HepG2 (cell line): Measurements from ENCODE around the gene ZNF831. TPM values are rescaled to one million over a fixed set of nuclear protein-coding genes. Genes with fewer than 3 reads are reported as not detected.

Source experiments
- ATAC-seq: fragments of 200-7000 bp; cut with Tn5 transposase; 3 replicates; pipeline ENCODE4 v1.9.1; 2020; ENCODE audit warnings: mild to moderate bottlenecking, moderate library complexity
- BruUV-seq: library from RNA; stranded (reverse); fragments of 400-500 nt; replicated peaks from 2 replicates; lab custom pipeline; 2021; lab: Mats Ljungman, UMichigan
- CTCF ChIA-PET: fragments of 300-600 bp; formaldehyde crosslinking; extraction: SDS; loops from one replicate; lab custom pipeline; 2021; ENCODE audit warnings: low total read pairs, inconsistent platforms, low intra/inter-chr PET ratio; lab: Yijun Ruan, JAX
- POLR2A ChIA-PET: fragments of 350-600 bp; sonication (Branson Sonifier 250); formaldehyde crosslinking; loops from one replicate; lab custom pipeline; 2020; ENCODE audit warnings: antibody characterized with exemption, inconsistent platforms; lab: Yijun Ruan, JAX
- DNase-seq: peaks from one replicate; pipeline ENCODE4 v3.0.0-alpha.2; 2015; ENCODE audit warnings: low spot score
- FAIRE-seq: peaks from 3 replicates; lab custom pipeline; 2011; peaks lifted over from hg19 to GRCh38; lab: Jason Lieb, UNC
- H2AFZ ChIP-seq: one replicate; pipeline ENCODE4 v1.6.1; 2011; ENCODE audit warnings: low read length, inconsistent platforms
- H3K27ac ChIP-seq: fragments of 300-600 bp; 3 replicates; pipeline ENCODE4 v1.8.0; 2011; ENCODE audit warnings: mixed run types, mild to moderate bottlenecking, mixed read lengths, low read length, inconsistent platforms; ENCODE audit not compliant: insufficient read depth; ENCODE audit errors: extremely low read length
- H3K27me3 ChIP-seq, 2 experiments: fragments of 200-600 bp in 1 of 2; 2 replicates in 1 of 2; 3 replicates in 1 of 2; pipeline versions ENCODE4 v1.6.0 to v1.8.0; 2011; ENCODE audit warnings: low read length in 2 of 2, mild to moderate bottlenecking in 2 of 2, moderate library complexity in 2 of 2, inconsistent platforms in 1 of 2; ENCODE audit not compliant: insufficient read depth in 2 of 2, control insufficient read depth in 1 of 2
- H3K36me3 ChIP-seq, 2 experiments: fragments of 200-600 bp in 1 of 2; replicated peaks in 1 of 2; 2 replicates in 1 of 2; 3 replicates in 1 of 2; pipeline versions ENCODE4 v1.5.1 to v1.8.0; 2011; ENCODE audit warnings: low read length in 2 of 2, inconsistent platforms in 1 of 2; ENCODE audit not compliant: insufficient read depth in 2 of 2, control insufficient read depth in 1 of 2
- H3K4me1 ChIP-seq: 2 replicates; pipeline ENCODE4 v1.5.1; 2012; ENCODE audit warnings: low read length, inconsistent platforms; ENCODE audit not compliant: insufficient read depth
- H3K4me2 ChIP-seq: 2 replicates; pipeline ENCODE4 v1.6.0; 2011; ENCODE audit warnings: low read depth, low read length, inconsistent platforms
- H3K4me3 ChIP-seq, 3 experiments: fragments of 200-600 bp in 1 of 3; sonication (generic), shearing (Covaris generic) in 1 of 3; replicated peaks in 1 of 3; 2 replicates each; pipeline ENCODE4 v1.5.1; 2011 to 2016; ENCODE audit warnings: low read length in 3 of 3, inconsistent platforms in 2 of 3, low read depth in 2 of 3, mild to moderate bottlenecking in 2 of 3, control low read depth in 1 of 3, mixed read lengths in 1 of 3; ENCODE audit not compliant: insufficient read depth in 1 of 3
- H3K79me2 ChIP-seq: one replicate; pipeline ENCODE4 v1.6.1; 2011; ENCODE audit warnings: low read length, inconsistent platforms; ENCODE audit not compliant: insufficient read depth
- H3K9ac ChIP-seq: 2 replicates; pipeline ENCODE4 v1.6.0; 2011; ENCODE audit warnings: mild to moderate bottlenecking, low read depth, low read length, inconsistent platforms; ENCODE audit not compliant: insufficient read depth
- H3K9me3 ChIP-seq: 2 replicates; pipeline ENCODE4 v1.5.1; 2012; ENCODE audit warnings: mild to moderate bottlenecking, low read length
- H4K20me1 ChIP-seq: 2 replicates; pipeline ENCODE4 v1.6.0; 2011; ENCODE audit warnings: inconsistent platforms, mild to moderate bottlenecking, low read length, moderate library complexity; ENCODE audit not compliant: insufficient read depth
- ARHGAP35 ChIP-seq: sonication (generic); formaldehyde crosslinking; IDR thresholded peaks from 2 replicates; pipeline ENCODE4 v1.9.0; 2022; ENCODE audit warnings: mild to moderate bottlenecking, inconsistent platforms, moderate library complexity, missing genetic modification reagents, borderline replicate concordance
- CEBPZ ChIP-seq: IDR thresholded peaks from 2 replicates; pipeline ENCODE4 v1.6.1; 2012; ENCODE audit warnings: low read length, improper control_type of control experiment
- FOXK2 ChIP-seq: fragments of 450-650 bp; IDR thresholded peaks from 2 replicates; pipeline ENCODE4 v1.6.1; 2016
- FOXM1 ChIP-seq: sonication (generic); formaldehyde crosslinking; IDR thresholded peaks from 2 replicates; pipeline ENCODE4 v1.5.0; 2020; ENCODE audit warnings: missing genetic modification reagents
- HHEX ChIP-seq: IDR thresholded peaks from 2 replicates; pipeline ENCODE4 v1.6.1; 2016; ENCODE audit warnings: control low read depth
- LCORL ChIP-seq, 2 experiments: fragments of 450-650 bp in 1 of 2; sonication (generic) in 1 of 2; formaldehyde crosslinking in 1 of 2; IDR thresholded peaks; 2 replicates each; pipeline versions ENCODE4 v1.5.0 to v1.6.1; 2017 to 2020; ENCODE audit warnings: antibody characterized with exemption in 1 of 2, missing genetic modification reagents in 1 of 2
- MNT ChIP-seq: fragments of 450-650 bp; IDR thresholded peaks from 2 replicates; pipeline ENCODE4 v1.6.1; 2016
- NBN ChIP-seq: fragments of 450-650 bp; conservative IDR thresholded peaks from 2 replicates; pipeline ENCODE4 v1.6.1; 2017
- PAXIP1 ChIP-seq: sonication (generic); formaldehyde crosslinking; conservative IDR thresholded peaks from 2 replicates; pipeline ENCODE4 v1.4.0; 2020; ENCODE audit warnings: mild to moderate bottlenecking, missing genetic modification reagents, moderate library complexity
- SMYD3 ChIP-seq: sonication (generic); formaldehyde crosslinking; IDR thresholded peaks from 2 replicates; pipeline ENCODE4 v1.8.1; 2023; ENCODE audit warnings: mild to moderate bottlenecking, missing genetic modification reagents
- SNRNP70 ChIP-seq: fragments of 200-400 bp; formaldehyde crosslinking; IDR thresholded peaks from 2 replicates; pipeline ENCODE4 v1.6.1; 2017; ENCODE audit warnings: mild to moderate bottlenecking, low read depth, low read length, moderate library complexity
- ZMYM4 ChIP-seq: sonication (generic); formaldehyde crosslinking; IDR thresholded peaks from 2 replicates; pipeline ENCODE4 v1.8.1; 2023; ENCODE audit warnings: mild to moderate bottlenecking, missing genetic modification reagents
- ZNF180 ChIP-seq: sonication (generic); formaldehyde crosslinking; IDR thresholded peaks from 2 replicates; pipeline ENCODE4 v1.4.0; 2020; ENCODE audit warnings: low read depth, missing genetic modification reagents, borderline replicate concordance
- ZNF24 ChIP-seq: fragments of 450-650 bp; IDR thresholded peaks from 2 replicates; pipeline ENCODE4 v1.6.1; 2017; ENCODE audit warnings: antibody characterized with exemption, mild to moderate bottlenecking
- ZSCAN22 ChIP-seq: sonication (generic); formaldehyde crosslinking; IDR thresholded peaks from 2 replicates; pipeline ENCODE4 v1.4.0; 2020; ENCODE audit warnings: mild to moderate bottlenecking, missing genetic modification reagents
- in situ Hi-C: cut with HindIII; loops from 2 replicates; pipeline ENCODE4 v1.10.0; 2017; ENCODE audit warnings: low pct_unique_long_range_greater_than_20kb; ENCODE audit not compliant: extremely low pct_ligation_motif_present
- intact Hi-C: fragments of 100-400 bp; cut with micrococcal nuclease; formaldehyde crosslinking; loops from one replicate; pipeline ENCODE4 v1.10.0; 2022; ENCODE audit not compliant: unreplicated experiment
- polyA plus RNA-seq, 8 experiments: library from polyadenylated mRNA; depleted of rRNA in 3 of 8; stranded (reverse) in 7 of 8; unstranded in 1 of 8; fragments of >200 nt; fragmentation: Illumina TruSeq in 4 of 8; extraction: Trizol in 4 of 8; gene quantifications; 2 replicates each; pipeline versions ENCODE4 v1.2.1 to v1.2.3, GENCODE V29; 2011 to 2016; ENCODE audit warnings: low read depth in 4 of 8, missing spikeins in 1 of 8, mixed read lengths in 1 of 8; ENCODE audit not compliant: insufficient read depth in 1 of 8
- total RNA-seq, 5 experiments: library from RNA; depleted of rRNA; stranded (reverse); fragments of >200 nt; fragmentation: Illumina TruSeq; extraction: Trizol; gene quantifications; 2 replicates each; pipeline ENCODE4 v1.2.3, GENCODE V29; 2016; ENCODE audit warnings: low read depth in 1 of 5

The ZNF831 gene
- total and polyA plus RNA-seq, 2 of the 13 experiments (the other 11 are each of a cell fraction or from before 2014, with no cell fraction given) = not detected

- no TSS peak for BruUV-seq
- Histone ChIP-seq H3K79me2 (no peaks in the 10 kb centered on the region), H3K9me3 (no peaks in the 10 kb centered on the region), H3K27me3 (peaks cover 8 to 36% of the 10 kb centered on the region in 2 experiments; a peak in 3 of 5 replicates), H2AFZ (no peak overlapping the region), H3K27ac (no peak overlapping the region), H3K4me2 (no peak overlapping the region), H3K9ac (no peak overlapping the region), H3K4me3 (no peak overlapping the region), H3K4me1 (no peaks in the 10 kb centered on the region), H4K20me1 (no peaks in the 10 kb centered on the region), H3K36me3 (no peaks in the 10 kb centered on the region)
- POLR2A ChIA-PET = no interaction called here
- ATAC-seq (peak; percentile 64), DNase-seq (no peak), FAIRE-seq (no peak)
- in situ Hi-C loops = no loop called here
- intact Hi-C loops = no loop called here
- CTCF ChIA-PET = no interaction called here
- TF ChIP-seq FOXM1 (CRISPR knock-in tag) (no peak), NBN (no peak), MNT (no peak), LCORL (IDR thresholded peaks at IDR 0.05) (no peak), LCORL (CRISPR knock-in tag; IDR thresholded peaks at IDR 0.05) (no peak), ARHGAP35 (no peak), SMYD3 (CRISPR knock-in tag) (no peak), CEBPZ (no peak), ZNF180 (CRISPR knock-in tag) (no peak), SNRNP70 (no peak), HHEX (CRISPR knock-in tag) (no peak), ZSCAN22 (CRISPR knock-in tag) (no peak), ZMYM4 (CRISPR knock-in tag) (no peak), PAXIP1 (CRISPR knock-in tag) (no peak), FOXK2 (no peak), ZNF24 (no peak)
Measured at GRCh38 chr20:59183751-59184150, 20.1 kb downstream of the ZNF831 start.
